ENCODE measurements around the gene GGTA1. TPM values are rescaled to one million over a fixed set of nuclear protein-coding genes. Genes with fewer than 3 reads are reported as not detected.
"Not testable (repeated sequence)": the region's sequence is repeated elsewhere in the genome, so short reads cannot be mapped to it uniquely, and the experiment has no call there.

The GGTA1 gene
- total and polyA plus RNA-seq, 4 donors: 2.4 to 3.3 (median 2.8) TPM

DNA sequence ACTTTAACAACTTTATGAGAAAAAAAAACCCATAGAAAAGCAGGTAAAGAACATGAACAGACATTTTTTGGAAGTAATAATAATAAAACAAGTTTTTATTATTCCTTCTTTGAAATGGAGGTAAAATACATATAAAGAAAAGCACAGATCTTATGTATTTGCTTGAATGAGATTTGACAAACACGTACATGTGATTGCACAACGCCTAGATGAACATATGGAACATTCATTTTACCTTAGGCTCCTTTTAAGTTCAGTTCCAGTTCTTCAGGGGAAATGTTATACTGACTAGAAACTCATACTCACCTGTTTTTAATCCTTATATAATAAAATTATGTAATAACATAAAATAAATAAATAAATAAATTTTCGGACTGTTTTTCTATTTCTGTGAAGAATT is 61.8 kb downstream of the GGTA1 start:
- Histone ChIP-seq H3K27me3 (ENCODE audit: control insufficient read depth in 4 of 4, insufficient read depth in 4 of 4, low read length in 3 of 4) (no peaks in the 10 kb centered on the region), H3K27ac (ENCODE audit: low read depth in 1 of 2, low read length in 2 of 2) (no peak overlapping the region), H3K4me1 (ENCODE audit: control insufficient read depth in 4 of 4, insufficient read depth in 4 of 4, low read length in 3 of 4) (no peaks in the 10 kb centered on the region), H3K4me3 (ENCODE audit: low read depth in 1 of 3, low read length in 3 of 3) (no peak overlapping the region), H3K9me3 (ENCODE audit: control insufficient read depth in 4 of 4, low read length in 3 of 4) (no peaks in the 10 kb centered on the region), H3K36me3 (ENCODE audit: control insufficient read depth in 4 of 4, insufficient read depth in 3 of 4, low read depth in 1 of 4, low read length in 3 of 4) (no peaks in the 10 kb centered on the region), H3K9ac (ENCODE audit: low read depth in 1 of 2, low read length in 2 of 2) (no peak overlapping the region)
- 97% methylated on average over 3 of the region's 3 CpGs for WGBS
- TF ChIP-seq NR2F2 (IDR thresholded peaks at IDR 0.05): no peak
- DNase-seq (ENCODE audit: low spot score): no peak

GRCh38 chr9:121437046-121437445 is 62.6 kb downstream of the GGTA1 start:
- H3K9ac ChIP-seq (ENCODE audit: low read depth in 1 of 2, low read length in 2 of 2); DNase-seq (ENCODE audit: low spot score); H3K4me1 ChIP-seq (ENCODE audit: control insufficient read depth in 4 of 4, insufficient read depth in 4 of 4, low read length in 3 of 4); H3K27ac ChIP-seq (ENCODE audit: low read depth in 1 of 2, low read length in 2 of 2); H3K36me3 ChIP-seq (ENCODE audit: control insufficient read depth in 4 of 4, insufficient read depth in 3 of 4, low read depth in 1 of 4, low read length in 3 of 4); H3K9me3 ChIP-seq (ENCODE audit: control insufficient read depth in 4 of 4, low read length in 3 of 4); H3K27me3 ChIP-seq (ENCODE audit: control insufficient read depth in 4 of 4, insufficient read depth in 4 of 4, low read length in 3 of 4); H3K4me3 ChIP-seq (ENCODE audit: low read depth in 1 of 3, low read length in 3 of 3): not testable (repeated sequence)
- WGBS: 91% methylated on average over 3 of the region's 3 CpGs

- Histone ChIP-seq H3K9me3 (ENCODE audit: control insufficient read depth in 4 of 4, low read length in 3 of 4) (no peaks in the 10 kb centered on the region), H3K36me3 (ENCODE audit: control insufficient read depth in 4 of 4, insufficient read depth in 3 of 4, low read depth in 1 of 4, low read length in 3 of 4) (no peaks in the 10 kb centered on the region), H3K4me3 (ENCODE audit: low read depth in 1 of 3, low read length in 3 of 3) (no peak overlapping the region), H3K27me3 (ENCODE audit: control insufficient read depth in 4 of 4, insufficient read depth in 4 of 4, low read length in 3 of 4) (no peaks in the 10 kb centered on the region), H3K9ac (ENCODE audit: low read depth in 1 of 2, low read length in 2 of 2) (no peak overlapping the region), H3K4me1 (ENCODE audit: control insufficient read depth in 4 of 4, insufficient read depth in 4 of 4, low read length in 3 of 4) (no peaks in the 10 kb centered on the region), H3K27ac (ENCODE audit: low read depth in 1 of 2, low read length in 2 of 2) (no peak overlapping the region)
- no peak for DNase-seq (ENCODE audit: low spot score)
- TF ChIP-seq EGR1 (IDR thresholded peaks at IDR 0.05; ENCODE audit: low read depth in 2 of 2) (no peak), SP1 (IDR thresholded peaks at IDR 0.05) (no peak), HNF4G (IDR thresholded peaks at IDR 0.05) (no peak)
Measured at GRCh38 chr9:121434969-121435368, 64.7 kb downstream of the GGTA1 start.

DNA sequence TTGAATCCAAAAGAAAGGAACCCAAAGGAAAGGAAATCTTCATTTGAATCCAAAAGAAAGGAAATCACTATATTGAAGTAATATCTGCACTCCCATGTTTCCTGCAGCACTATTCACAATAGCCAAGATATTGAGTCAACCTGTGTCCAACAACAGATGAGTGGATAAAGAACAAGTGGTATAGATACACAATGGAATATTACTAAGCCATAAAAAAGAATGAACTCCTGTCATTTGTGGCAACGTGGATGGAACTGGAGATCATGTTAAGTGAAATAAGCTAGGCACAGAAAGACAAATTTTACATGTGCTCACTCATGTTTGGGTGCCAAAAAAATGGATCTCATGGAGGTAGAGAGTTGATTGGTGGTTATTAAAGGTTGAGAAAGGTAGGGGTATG is 71.7 kb downstream of the GGTA1 start:
- no peak for TF ChIP-seq CTCF (IDR thresholded peaks at IDR 0.05; ENCODE audit: low read depth, low read length, missing input control)
- no peak for TF ChIP-seq SP1 (IDR thresholded peaks at IDR 0.05)
- no peak for TF ChIP-seq FOXA2 (IDR thresholded peaks at IDR 0.05)
- TF ChIP-seq FOXA1 (IDR thresholded peaks at IDR 0.05): no peak
- no peak for TF ChIP-seq EGR1 (IDR thresholded peaks at IDR 0.05; ENCODE audit: low read depth in 2 of 2)
- TF ChIP-seq JUND (IDR thresholded peaks at IDR 0.05): no peak
- no peak for TF ChIP-seq NR2F2 (IDR thresholded peaks at IDR 0.05)
- no peak for TF ChIP-seq HNF4A (conservative IDR thresholded peaks at IDR 0.05)
- TF ChIP-seq ATF3 (IDR thresholded peaks at IDR 0.05): no peak
- TF ChIP-seq RXRA (IDR thresholded peaks at IDR 0.05): no peak
- no peak for TF ChIP-seq MAX (IDR thresholded peaks at IDR 0.05)
- TF ChIP-seq RAD21 (IDR thresholded peaks at IDR 0.05): no peak
- no peak for TF ChIP-seq TAF1 (conservative IDR thresholded peaks at IDR 0.05)
- no peak for TF ChIP-seq YY1 (IDR thresholded peaks at IDR 0.05)
- no peak for TF ChIP-seq HNF4G (IDR thresholded peaks at IDR 0.05)
- Histone ChIP-seq H3K4me1 (ENCODE audit: control insufficient read depth in 4 of 4, insufficient read depth in 4 of 4, low read length in 3 of 4) (no peaks in the 10 kb centered on the region), H3K4me3 (ENCODE audit: low read depth in 1 of 3, low read length in 3 of 3) (no peak overlapping the region), H3K27me3 (ENCODE audit: control insufficient read depth in 4 of 4, insufficient read depth in 4 of 4, low read length in 3 of 4) (no peaks in the 10 kb centered on the region), H3K36me3 (ENCODE audit: control insufficient read depth in 4 of 4, insufficient read depth in 3 of 4, low read depth in 1 of 4, low read length in 3 of 4) (no peaks in the 10 kb centered on the region), H3K9me3 (ENCODE audit: control insufficient read depth in 4 of 4, low read length in 3 of 4) (peaks cover 0 to 2% (median 0%) of the 10 kb centered on the region in 4 donors), H3K9ac (ENCODE audit: low read depth in 1 of 2, low read length in 2 of 2) (no peak overlapping the region), H3K27ac (ENCODE audit: low read depth in 1 of 2, low read length in 2 of 2) (no peak overlapping the region)
- 62% methylated on average over 1 of the region's 1 CpG for WGBS
- no peak for DNase-seq (ENCODE audit: low spot score)
